CD4-positive, alpha-beta T cell (primary cell): ENCODE results near the gene CLHC1. TPM values are rescaled to one million over a fixed set of nuclear protein-coding genes. Genes with fewer than 3 reads are reported as not detected.

Experiments used
- ATAC-seq: fragments of 200-7000 bp; cut with Tn5 transposase; one replicate; pipeline ENCODE4 v1.10.0; 2022; ENCODE audit warnings: mild to moderate bottlenecking; ENCODE audit not compliant: poor library complexity
- CTCF ChIA-PET: fragments of 350-600 bp; sonication (Branson Sonifier 250); formaldehyde crosslinking; loops from one replicate; lab custom pipeline; 2021; ENCODE audit warnings: antibody characterized with exemption, inconsistent platforms; lab: Charles Lee
- POLR2A ChIA-PET: fragments of 350-600 bp; sonication (Branson Sonifier 250); formaldehyde crosslinking; loops from one replicate; lab custom pipeline; 2021; ENCODE audit warnings: antibody characterized with exemption, inconsistent platforms; lab: Charles Lee
- DNase-seq, 14 experiments: peaks; one replicate each; pipeline ENCODE4 v3.0.0-alpha.2; 2013 to 2020; ENCODE audit warnings: mixed read lengths in 2 of 14
- H3K27ac ChIP-seq, 2 donors: one replicate each; pipeline versions ENCODE4 v1.5.1 to v1.7.0; 2013; ENCODE audit warnings: low read length in 2 of 2, low read depth in 1 of 2, mild to moderate bottlenecking in 1 of 2
- H3K27me3 ChIP-seq, 2 experiments: 1 replicate in 1 of 2; 2 replicates in 1 of 2; pipeline versions ENCODE4 v1.6.1 to v1.7.0; 2013; ENCODE audit warnings: low read length in 2 of 2, control low read depth in 1 of 2, mild to moderate bottlenecking in 1 of 2, moderate library complexity in 1 of 2; ENCODE audit not compliant: insufficient read depth in 2 of 2, control insufficient read depth in 1 of 2
- H3K36me3 ChIP-seq: one replicate; pipeline ENCODE4 v1.6.1; 2013; ENCODE audit warnings: low read length, control low read depth; ENCODE audit not compliant: insufficient read depth
- H3K4me1 ChIP-seq: one replicate; pipeline ENCODE4 v1.6.1; 2013; ENCODE audit warnings: low read length, control low read depth; ENCODE audit not compliant: insufficient read depth
- H3K4me3 ChIP-seq: one replicate; pipeline ENCODE4 v1.5.1; 2013; ENCODE audit warnings: mild to moderate bottlenecking, low read length, moderate library complexity
- H3K9me3 ChIP-seq, 2 experiments: 1 replicate in 1 of 2; 2 replicates in 1 of 2; pipeline versions ENCODE4 v1.6.1 to v1.7.0; 2013; ENCODE audit warnings: low read length in 2 of 2, mild to moderate bottlenecking in 2 of 2, control low read depth in 1 of 2, moderate library complexity in 1 of 2; ENCODE audit not compliant: control insufficient read depth in 1 of 2, insufficient read depth in 1 of 2
- H3K27ac Mint-ChIP-seq: one replicate; pipeline ENCODE4 v1.8.0; 2020; ENCODE audit warnings: mixed read lengths
- H3K27me3 Mint-ChIP-seq: one replicate; pipeline ENCODE4 v1.8.0; 2021; ENCODE audit warnings: mixed read lengths
- H3K36me3 Mint-ChIP-seq: one replicate; pipeline ENCODE4 v1.8.0; 2021; ENCODE audit warnings: low read depth, mixed read lengths
- H3K4me1 Mint-ChIP-seq: one replicate; pipeline ENCODE4 v1.8.0; 2021; ENCODE audit warnings: low read depth, mixed read lengths
- H3K4me3 Mint-ChIP-seq: one replicate; pipeline ENCODE4 v1.8.0; 2020; ENCODE audit warnings: mild to moderate bottlenecking, mixed read lengths
- H3K9me3 Mint-ChIP-seq: one replicate; pipeline ENCODE4 v1.8.0; 2020; ENCODE audit warnings: mixed read lengths
- CTCF ChIP-seq: fragments of 200-600 bp; IDR thresholded peaks from one replicate; pipeline ENCODE4 v1.8.0; 2022; ENCODE audit warnings: antibody characterized with exemption, mild to moderate bottlenecking
- intact Hi-C, 2 experiments: fragments of 100-400 bp; cut with DNase I in 1 of 2; cut with micrococcal nuclease in 1 of 2; formaldehyde crosslinking; loops; one replicate each; pipeline versions ENCODE4 v1.15.1 to v1.9.0; 2023 to 2025; cut with DNase I, micrococcal nuclease
- total RNA-seq, 174 experiments: library from RNA in 2 of 174; stranded (reverse) in 2 of 174; gene quantifications; one replicate each; pipeline ENCODE4 v1.2.3 and lab custom pipeline; 2021 to 2026

Gene CLHC1
- total RNA-seq, 2 experiments from 2014 or later = 4.4 TPM

DNA sequence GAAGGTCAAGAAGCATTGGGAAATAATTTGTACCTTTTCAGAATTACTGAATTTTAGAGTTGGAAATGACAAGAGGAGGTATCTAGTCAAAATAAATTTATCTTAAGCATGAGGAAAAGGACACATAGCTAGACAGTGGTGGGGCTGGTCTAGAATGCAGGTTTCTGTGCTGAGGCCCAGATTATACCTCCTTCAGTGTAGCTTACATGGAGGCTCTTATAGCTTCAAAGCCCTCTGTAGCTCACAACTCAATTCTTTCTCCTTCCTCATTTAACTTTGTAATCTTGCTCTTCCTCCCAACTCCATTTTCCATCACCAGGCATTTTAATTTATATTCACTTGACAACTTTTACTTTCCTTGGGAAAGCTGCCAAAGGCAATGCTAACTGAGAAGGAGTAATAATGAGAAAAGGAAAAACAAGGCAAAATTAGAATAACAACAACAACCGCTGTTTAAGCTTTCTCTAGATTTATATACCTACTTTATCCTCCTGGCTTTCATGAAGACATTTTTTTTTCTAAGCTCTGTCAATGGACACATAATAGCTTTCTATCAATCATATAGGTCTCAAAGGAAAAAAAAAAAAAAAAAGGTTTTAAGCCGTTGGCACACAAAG is 58.5 kb downstream of the CLHC1 start:
- Mint-ChIP-seq H3K27ac (no peak overlapping the region), H3K4me3 (no peak overlapping the region), H3K9me3 (no peaks in the 10 kb centered on the region), H3K4me1 (peaks cover 10% of the 10 kb centered on the region), H3K36me3 (no peaks in the 10 kb centered on the region), H3K27me3 (no peaks in the 10 kb centered on the region)
- Histone ChIP-seq H3K27me3 (no peaks in the 10 kb centered on the region), H3K36me3 (no peaks in the 10 kb centered on the region), H3K4me3 (no peak overlapping the region), H3K27ac (no peak overlapping the region), H3K9me3 (no peaks in the 10 kb centered on the region), H3K4me1 (no peaks in the 10 kb centered on the region)
- ATAC-seq = no peak
- ChIA-PET CTCF (interaction anchor here (0.9 to 1.0 kb wide), 2 partner anchors 152 to 159 kb away, joined by 3 to 4 read pairs; no protein-coding TSS in a partner anchor), POLR2A (interaction anchor here (0.8 kb wide), 2 partner anchors 125 to 335 kb away, joined by 3 read pairs; no protein-coding TSS in a partner anchor)
- DNase-seq = no peak
- intact Hi-C loops = loop anchor here (2.0 to 10.0 kb wide), 6 partner anchors 275 to 651 kb away; partner anchors contain the start of gene EML6 (in 1 of the 2)
- no peak for TF ChIP-seq CTCF

DNA sequence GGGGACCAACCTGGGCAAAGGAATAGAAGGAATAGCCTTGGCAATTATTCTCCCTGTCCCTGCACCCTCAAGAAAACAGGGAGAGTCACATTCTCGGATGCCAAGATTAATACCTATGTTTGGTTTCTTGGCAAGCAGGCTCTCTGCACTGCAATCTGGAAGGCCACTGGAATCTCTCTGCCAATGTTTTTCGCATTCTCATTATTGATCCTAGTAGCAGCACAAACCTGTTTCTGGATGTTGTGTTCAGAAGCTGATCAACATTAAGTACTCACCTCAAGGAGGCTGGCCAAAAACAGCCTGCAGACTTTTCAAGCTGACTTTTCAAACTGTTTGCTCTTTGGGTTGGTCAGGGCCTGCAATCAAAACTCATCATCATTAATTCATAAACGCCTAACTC is 62.2 kb downstream of the CLHC1 start:
- intact Hi-C loops = loop anchor here in 1 of 2 experiments (1.0 to 10.0 kb wide), 4 partner anchors 155 to 648 kb away; partner anchors contain the start of gene EML6
- Histone ChIP-seq H3K36me3 (no peaks in the 10 kb centered on the region), H3K4me1 (no peaks in the 10 kb centered on the region), H3K27me3 (no peaks in the 10 kb centered on the region), H3K4me3 (no peak overlapping the region), H3K27ac (no peak overlapping the region), H3K9me3 (no peaks in the 10 kb centered on the region)
- H3K4me3 Mint-ChIP-seq = no peak overlapping the region
- no peaks in the 10 kb centered on the region for H3K4me1 Mint-ChIP-seq
- H3K36me3 Mint-ChIP-seq = no peaks in the 10 kb centered on the region
- no peak for TF ChIP-seq CTCF
- CTCF ChIA-PET = interaction anchor here (1.3 kb wide), 1 partner anchor 153 kb away, joined by 4 read pairs; no protein-coding TSS in a partner anchor
- DNase-seq (no peak), ATAC-seq (no peak)
- H3K27ac Mint-ChIP-seq = no peak overlapping the region
- no peaks in the 10 kb centered on the region for H3K27me3 Mint-ChIP-seq
- no peaks in the 10 kb centered on the region for H3K9me3 Mint-ChIP-seq
- POLR2A ChIA-PET = no interaction called here

DNA sequence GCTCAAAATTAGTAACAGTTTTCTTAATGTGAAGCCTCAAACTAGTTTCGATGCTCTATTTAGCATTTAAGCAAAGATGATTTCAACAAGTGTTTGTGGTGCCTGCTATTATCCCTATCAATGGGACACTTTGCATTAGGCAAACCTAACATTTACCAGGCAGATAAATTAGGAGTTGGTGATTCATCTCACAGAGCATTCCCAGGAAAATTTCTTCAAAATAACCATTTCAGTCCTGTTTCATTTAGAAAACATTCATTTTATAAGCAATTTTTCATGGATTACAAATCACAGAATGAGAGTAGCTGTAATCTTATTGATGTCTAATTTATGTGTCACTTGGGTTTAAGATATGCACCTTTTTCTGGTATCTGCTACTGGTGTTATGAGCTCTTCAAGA is 62.7 kb downstream of the CLHC1 start:
- H3K27ac ChIP-seq = no peak overlapping the region
- ChIA-PET CTCF (interaction anchor here (1.3 to 1.4 kb wide), 5 partner anchors 8 to 269 kb away, joined by 3 to 5 read pairs (median 4); no protein-coding TSS in a partner anchor), POLR2A (interaction anchor here (0.9 to 1.6 kb wide), 3 partner anchors 14 to 119 kb away, joined by 3 to 5 read pairs (median 4); partner anchors contain the start of gene RTN4)
- H3K4me3 ChIP-seq = no peak overlapping the region
- no peaks in the 10 kb centered on the region for H3K9me3 Mint-ChIP-seq
- H3K4me1 ChIP-seq = no peaks in the 10 kb centered on the region
- H3K4me1 Mint-ChIP-seq = no peaks in the 10 kb centered on the region
- no peak for ATAC-seq
- H3K36me3 Mint-ChIP-seq = no peaks in the 10 kb centered on the region
- no peak overlapping the region for H3K27ac Mint-ChIP-seq
- intact Hi-C loops = no loop called here
- H3K9me3 ChIP-seq = no peaks in the 10 kb centered on the region
- H3K36me3 ChIP-seq = no peaks in the 10 kb centered on the region
- H3K27me3 ChIP-seq = no peaks in the 10 kb centered on the region
- no peak for TF ChIP-seq CTCF
- no peaks in the 10 kb centered on the region for H3K27me3 Mint-ChIP-seq
- no peak overlapping the region for H3K4me3 Mint-ChIP-seq
- no peak for DNase-seq
